ENCODE results near the gene PEX13.

DNA sequence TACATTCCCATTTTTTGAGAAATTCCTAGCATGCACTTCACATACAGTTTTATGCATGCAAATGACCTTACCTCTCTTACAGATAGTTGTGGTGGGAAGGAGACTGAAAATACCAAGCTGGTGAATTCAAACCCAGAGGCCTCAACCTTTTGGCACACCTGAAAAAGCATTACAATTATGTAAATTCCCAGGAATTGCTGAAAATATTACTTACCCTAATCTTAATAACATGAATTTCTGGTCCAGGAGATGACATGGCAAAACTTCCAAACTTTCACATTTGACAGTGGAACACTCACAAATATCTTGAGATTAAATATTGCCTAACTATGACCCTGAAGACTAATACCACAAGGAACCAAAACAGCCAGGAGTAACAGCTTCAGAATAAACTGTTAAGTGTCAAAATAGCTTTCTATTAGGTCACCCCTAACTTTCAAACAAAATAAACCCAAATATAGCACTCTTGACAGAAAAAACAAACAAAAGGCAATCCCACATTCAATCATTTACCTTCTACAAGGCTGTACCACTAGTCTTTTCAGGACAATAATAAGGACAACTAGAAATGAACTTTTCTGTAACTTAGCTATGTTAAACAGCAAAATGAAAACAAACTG, 10.9 kb upstream of the PEX13 start:
- TF ChIP-seq CTCF (IDR thresholded peaks at IDR 0.05): no peak
- TF ChIP-seq POLR2AphosphoS5 (IDR thresholded peaks at IDR 0.05): no peak
- TF ChIP-seq EP300 (IDR thresholded peaks at IDR 0.05): no peak
- no peak for TF ChIP-seq POLR2A (IDR thresholded peaks at IDR 0.05)

All from gastroesophageal sphincter (tissue), 3 donors.